HepG2 (cell line): ENCODE measurements around the gene SCAPER. TPM values are rescaled to one million over a fixed set of nuclear protein-coding genes. Genes with fewer than 3 reads are reported as not detected.

Source experiments
- ATAC-seq: fragments of 200-7000 bp; cut with Tn5 transposase; 3 replicates; pipeline ENCODE4 v1.9.1; 2020; ENCODE audit warnings: mild to moderate bottlenecking, moderate library complexity
- BruUV-seq: library from RNA; stranded (reverse); fragments of 400-500 nt; replicated peaks from 2 replicates; lab custom pipeline; 2021; lab: Mats Ljungman, UMichigan
- CTCF ChIA-PET: fragments of 300-600 bp; formaldehyde crosslinking; extraction: SDS; loops from one replicate; lab custom pipeline; 2021; ENCODE audit warnings: low total read pairs, inconsistent platforms, low intra/inter-chr PET ratio; lab: Yijun Ruan, JAX
- POLR2A ChIA-PET: fragments of 350-600 bp; sonication (Branson Sonifier 250); formaldehyde crosslinking; loops from one replicate; lab custom pipeline; 2020; ENCODE audit warnings: antibody characterized with exemption, inconsistent platforms; lab: Yijun Ruan, JAX
- DNase-seq: peaks from one replicate; pipeline ENCODE4 v3.0.0-alpha.2; 2015; ENCODE audit warnings: low spot score
- FAIRE-seq: peaks from 3 replicates; lab custom pipeline; 2011; peaks lifted over from hg19 to GRCh38; lab: Jason Lieb, UNC
- H2AFZ ChIP-seq: one replicate; pipeline ENCODE4 v1.6.1; 2011; ENCODE audit warnings: low read length, inconsistent platforms
- H3K27ac ChIP-seq: fragments of 300-600 bp; 3 replicates; pipeline ENCODE4 v1.8.0; 2011; ENCODE audit warnings: mixed run types, mild to moderate bottlenecking, mixed read lengths, low read length, inconsistent platforms; ENCODE audit not compliant: insufficient read depth; ENCODE audit errors: extremely low read length
- H3K27me3 ChIP-seq, 2 experiments: fragments of 200-600 bp in 1 of 2; 2 replicates in 1 of 2; 3 replicates in 1 of 2; pipeline versions ENCODE4 v1.6.0 to v1.8.0; 2011; ENCODE audit warnings: low read length in 2 of 2, mild to moderate bottlenecking in 2 of 2, moderate library complexity in 2 of 2, inconsistent platforms in 1 of 2; ENCODE audit not compliant: insufficient read depth in 2 of 2, control insufficient read depth in 1 of 2
- H3K36me3 ChIP-seq, 2 experiments: fragments of 200-600 bp in 1 of 2; replicated peaks in 1 of 2; 2 replicates in 1 of 2; 3 replicates in 1 of 2; pipeline versions ENCODE4 v1.5.1 to v1.8.0; 2011; ENCODE audit warnings: low read length in 2 of 2, inconsistent platforms in 1 of 2; ENCODE audit not compliant: insufficient read depth in 2 of 2, control insufficient read depth in 1 of 2
- H3K4me1 ChIP-seq: 2 replicates; pipeline ENCODE4 v1.5.1; 2012; ENCODE audit warnings: low read length, inconsistent platforms; ENCODE audit not compliant: insufficient read depth
- H3K4me2 ChIP-seq: 2 replicates; pipeline ENCODE4 v1.6.0; 2011; ENCODE audit warnings: low read depth, low read length, inconsistent platforms
- H3K4me3 ChIP-seq, 3 experiments: fragments of 200-600 bp in 1 of 3; sonication (generic), shearing (Covaris generic) in 1 of 3; replicated peaks in 1 of 3; 2 replicates each; pipeline ENCODE4 v1.5.1; 2011 to 2016; ENCODE audit warnings: low read length in 3 of 3, inconsistent platforms in 2 of 3, low read depth in 2 of 3, mild to moderate bottlenecking in 2 of 3, control low read depth in 1 of 3, mixed read lengths in 1 of 3; ENCODE audit not compliant: insufficient read depth in 1 of 3
- H3K79me2 ChIP-seq: one replicate; pipeline ENCODE4 v1.6.1; 2011; ENCODE audit warnings: low read length, inconsistent platforms; ENCODE audit not compliant: insufficient read depth
- H3K9ac ChIP-seq: 2 replicates; pipeline ENCODE4 v1.6.0; 2011; ENCODE audit warnings: mild to moderate bottlenecking, low read depth, low read length, inconsistent platforms; ENCODE audit not compliant: insufficient read depth
- H3K9me3 ChIP-seq: 2 replicates; pipeline ENCODE4 v1.5.1; 2012; ENCODE audit warnings: mild to moderate bottlenecking, low read length
- H4K20me1 ChIP-seq: 2 replicates; pipeline ENCODE4 v1.6.0; 2011; ENCODE audit warnings: inconsistent platforms, mild to moderate bottlenecking, low read length, moderate library complexity; ENCODE audit not compliant: insufficient read depth
- FOXP4 ChIP-seq: sonication (generic); formaldehyde crosslinking; IDR thresholded peaks from 2 replicates; pipeline ENCODE4 v1.4.0; 2020; ENCODE audit warnings: missing genetic modification reagents
- ONECUT2 ChIP-seq: sonication (generic); formaldehyde crosslinking; IDR thresholded peaks from 2 replicates; pipeline ENCODE4 v1.4.0; 2020; ENCODE audit warnings: missing genetic modification reagents
- PBX2 ChIP-seq: IDR thresholded peaks from 2 replicates; pipeline ENCODE4 v1.6.1; 2016; ENCODE audit warnings: control low read depth
- SP4 ChIP-seq: sonication (generic); formaldehyde crosslinking; IDR thresholded peaks from 2 replicates; pipeline ENCODE4 v1.8.1; 2023; ENCODE audit warnings: mild to moderate bottlenecking, missing genetic modification reagents
- SSRP1 ChIP-seq: IDR thresholded peaks from 2 replicates; pipeline ENCODE4 v1.6.1; 2016; ENCODE audit warnings: control low read depth
- ZBTB2 ChIP-seq: sonication (generic); formaldehyde crosslinking; IDR thresholded peaks from 2 replicates; pipeline ENCODE4 v1.8.0; 2022; ENCODE audit warnings: low read depth, missing genetic modification reagents
- ZNF101 ChIP-seq: sonication (generic); formaldehyde crosslinking; IDR thresholded peaks from 2 replicates; pipeline ENCODE4 v1.4.0; 2020; ENCODE audit warnings: mild to moderate bottlenecking, low read depth, missing genetic modification reagents, borderline replicate concordance
- ZNF333 ChIP-seq: sonication (generic); formaldehyde crosslinking; IDR thresholded peaks from 2 replicates; pipeline ENCODE4 v1.4.0; 2020; ENCODE audit warnings: mild to moderate bottlenecking, missing genetic modification reagents, borderline replicate concordance
- ZNF513 ChIP-seq: sonication (generic); formaldehyde crosslinking; conservative IDR thresholded peaks from 2 replicates; pipeline ENCODE4 v1.5.0; 2020; ENCODE audit warnings: missing genetic modification reagents
- ZNF567 ChIP-seq: sonication (generic); formaldehyde crosslinking; IDR thresholded peaks from 2 replicates; pipeline ENCODE4 v1.8.1; 2023; ENCODE audit warnings: mild to moderate bottlenecking, missing genetic modification reagents, borderline replicate concordance
- ZNF775 ChIP-seq: sonication (generic); formaldehyde crosslinking; IDR thresholded peaks from 2 replicates; pipeline ENCODE4 v1.4.0; 2020; ENCODE audit warnings: missing genetic modification reagents, mild to moderate bottlenecking, moderate library complexity, borderline replicate concordance
- WGBS: methylation state at CpG from one replicate; pipeline ENCODE4 v1.1.6; 2017; ENCODE audit warnings: low lambda C conversion rate; 5-methylcytosine and 5-hydroxymethylcytosine counted together
- in situ Hi-C: cut with HindIII; loops from 2 replicates; pipeline ENCODE4 v1.10.0; 2017; ENCODE audit warnings: low pct_unique_long_range_greater_than_20kb; ENCODE audit not compliant: extremely low pct_ligation_motif_present
- intact Hi-C: fragments of 100-400 bp; cut with micrococcal nuclease; formaldehyde crosslinking; loops from one replicate; pipeline ENCODE4 v1.10.0; 2022; ENCODE audit not compliant: unreplicated experiment
- polyA plus RNA-seq, 8 experiments: library from polyadenylated mRNA; depleted of rRNA in 3 of 8; stranded (reverse) in 7 of 8; unstranded in 1 of 8; fragments of >200 nt; fragmentation: Illumina TruSeq in 4 of 8; extraction: Trizol in 4 of 8; gene quantifications; 2 replicates each; pipeline versions ENCODE4 v1.2.1 to v1.2.3, GENCODE V29; 2011 to 2016; ENCODE audit warnings: low read depth in 4 of 8, missing spikeins in 1 of 8, mixed read lengths in 1 of 8; ENCODE audit not compliant: insufficient read depth in 1 of 8
- total RNA-seq, 5 experiments: library from RNA; depleted of rRNA; stranded (reverse); fragments of >200 nt; fragmentation: Illumina TruSeq; extraction: Trizol; gene quantifications; 2 replicates each; pipeline ENCODE4 v1.2.3, GENCODE V29; 2016; ENCODE audit warnings: low read depth in 1 of 5

The SCAPER gene
- total and polyA plus RNA-seq, 2 of the 13 experiments (the other 11 are each of a cell fraction or from before 2014, with no cell fraction given), result 4.3 to 10.5 TPM

- Histone ChIP-seq H3K9ac (no peak overlapping the region), H3K27me3 (no peaks in the 10 kb centered on the region), H3K36me3 (peaks cover 6 to 11% of the 10 kb centered on the region in 2 experiments; a peak in 4 of 5 replicates), H3K4me3 (no peak overlapping the region), H3K79me2 (no peaks in the 10 kb centered on the region), H3K4me2 (no peak overlapping the region), H3K9me3 (no peaks in the 10 kb centered on the region), H4K20me1 (no peaks in the 10 kb centered on the region), H3K4me1 (no peaks in the 10 kb centered on the region), H2AFZ (no peak overlapping the region), H3K27ac (no peak overlapping the region)
- intact Hi-C loops (no loop called here), in situ Hi-C loops (no loop called here)
- WGBS, result 100% methylated on average over 3 of the region's 3 CpGs
- no peak for TF ChIP-seq ONECUT2 (CRISPR knock-in tag)
- ATAC-seq (no peak), DNase-seq (no peak), FAIRE-seq (no peak)
- BruUV-seq, result no TSS peak
- POLR2A ChIA-PET, result no interaction called here
- CTCF ChIA-PET, result no interaction called here
Measured at GRCh38 chr15:76802411-76802810, 102.7 kb downstream of the SCAPER start.

- H3K4me3 ChIP-seq, result no peak overlapping the region
- H3K4me2 ChIP-seq, result no peak overlapping the region
- no peak overlapping the region for H2AFZ ChIP-seq
- no peaks in the 10 kb centered on the region for H4K20me1 ChIP-seq
- H3K9ac ChIP-seq, result no peak overlapping the region
- H3K79me2 ChIP-seq, result no peaks in the 10 kb centered on the region
- H3K36me3 ChIP-seq, result peaks cover 6 to 12% of the 10 kb centered on the region in 2 experiments; a peak in 4 of 5 replicates
- ATAC-seq (no peak), DNase-seq (no peak), FAIRE-seq (no peak)
- no TSS peak for BruUV-seq
- H3K27me3 ChIP-seq, result no peaks in the 10 kb centered on the region
- intact Hi-C loops (no loop called here), in situ Hi-C loops (no loop called here)
- ChIA-PET CTCF (no interaction called here), POLR2A (no interaction called here)
- no peaks in the 10 kb centered on the region for H3K9me3 ChIP-seq
- H3K4me1 ChIP-seq, result no peaks in the 10 kb centered on the region
- 95% methylated on average over 2 of the region's 2 CpGs for WGBS
- no peak overlapping the region for H3K27ac ChIP-seq
- TF ChIP-seq SSRP1 (CRISPR knock-in tag) (no peak), FOXP4 (CRISPR knock-in tag) (no peak), SP4 (no peak), ZNF101 (no peak), PBX2 (CRISPR knock-in tag) (no peak), ZNF513 (no peak), ZNF567 (CRISPR knock-in tag) (no peak), ZBTB2 (CRISPR knock-in tag) (no peak), ZNF775 (CRISPR knock-in tag) (no peak), ZNF333 (CRISPR knock-in tag) (no peak)
Measured at GRCh38 chr15:76799760-76800159, 105.4 kb downstream of the SCAPER start.
